Neural cell (in vitro differentiated cells): Measurements from ENCODE around the gene VPS13D.

ENCODE experiments used
- POLR2AphosphoS5 ChIP-seq: IDR thresholded peaks from 2 replicates; pipeline ENCODE4 v1.6.1; 2012
- TF ChIP-seq, protein P1 (sequence below): fragments of 450-650 bp; IDR thresholded peaks from 2 replicates; pipeline ENCODE4 v1.5.1; 2014; ENCODE audit warnings: antibody characterized with exemption, mild to moderate bottlenecking, moderate library complexity; ENCODE audit not compliant: poor library complexity, severe bottlenecking

GRCh38 chr1:12486401-12487005, 256.7 kb downstream of the VPS13D start:
- TF ChIP-seq, protein P1, sequence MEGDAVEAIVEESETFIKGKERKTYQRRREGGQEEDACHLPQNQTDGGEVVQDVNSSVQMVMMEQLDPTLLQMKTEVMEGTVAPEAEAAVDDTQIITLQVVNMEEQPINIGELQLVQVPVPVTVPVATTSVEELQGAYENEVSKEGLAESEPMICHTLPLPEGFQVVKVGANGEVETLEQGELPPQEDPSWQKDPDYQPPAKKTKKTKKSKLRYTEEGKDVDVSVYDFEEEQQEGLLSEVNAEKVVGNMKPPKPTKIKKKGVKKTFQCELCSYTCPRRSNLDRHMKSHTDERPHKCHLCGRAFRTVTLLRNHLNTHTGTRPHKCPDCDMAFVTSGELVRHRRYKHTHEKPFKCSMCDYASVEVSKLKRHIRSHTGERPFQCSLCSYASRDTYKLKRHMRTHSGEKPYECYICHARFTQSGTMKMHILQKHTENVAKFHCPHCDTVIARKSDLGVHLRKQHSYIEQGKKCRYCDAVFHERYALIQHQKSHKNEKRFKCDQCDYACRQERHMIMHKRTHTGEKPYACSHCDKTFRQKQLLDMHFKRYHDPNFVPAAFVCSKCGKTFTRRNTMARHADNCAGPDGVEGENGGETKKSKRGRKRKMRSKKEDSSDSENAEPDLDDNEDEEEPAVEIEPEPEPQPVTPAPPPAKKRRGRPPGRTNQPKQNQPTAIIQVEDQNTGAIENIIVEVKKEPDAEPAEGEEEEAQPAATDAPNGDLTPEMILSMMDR: no peak
- no peak for TF ChIP-seq POLR2AphosphoS5
